ENCODE results near the gene CDK1.

Gene CDK1

DNA sequence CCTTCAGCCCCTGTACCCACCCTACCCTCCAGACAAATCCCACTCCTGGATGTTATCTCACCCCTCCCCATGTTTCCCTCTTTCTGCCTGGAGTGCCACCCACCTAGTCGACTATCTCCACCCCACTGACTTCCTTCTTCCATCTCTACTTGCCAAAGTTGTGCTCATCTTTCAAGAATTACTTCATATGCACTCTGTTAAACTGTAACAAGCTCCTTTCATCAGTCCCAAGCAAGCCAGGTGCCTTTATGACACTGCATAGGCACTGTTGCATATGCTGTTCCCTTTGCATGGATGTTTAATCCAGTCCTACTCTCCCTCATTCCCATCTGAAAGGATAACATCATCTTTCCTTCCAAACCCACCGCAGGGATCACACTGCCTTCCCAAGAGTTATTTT, 8.9 kb upstream of the CDK1 start:
- FAIRE-seq (no peak), DNase-seq (ENCODE audit: insufficient read length, low spot score) (no peak)
- no peak for TF ChIP-seq CTCF (IDR thresholded peaks at IDR 0.05; ENCODE audit: insufficient read depth, missing control alignments)

DNA sequence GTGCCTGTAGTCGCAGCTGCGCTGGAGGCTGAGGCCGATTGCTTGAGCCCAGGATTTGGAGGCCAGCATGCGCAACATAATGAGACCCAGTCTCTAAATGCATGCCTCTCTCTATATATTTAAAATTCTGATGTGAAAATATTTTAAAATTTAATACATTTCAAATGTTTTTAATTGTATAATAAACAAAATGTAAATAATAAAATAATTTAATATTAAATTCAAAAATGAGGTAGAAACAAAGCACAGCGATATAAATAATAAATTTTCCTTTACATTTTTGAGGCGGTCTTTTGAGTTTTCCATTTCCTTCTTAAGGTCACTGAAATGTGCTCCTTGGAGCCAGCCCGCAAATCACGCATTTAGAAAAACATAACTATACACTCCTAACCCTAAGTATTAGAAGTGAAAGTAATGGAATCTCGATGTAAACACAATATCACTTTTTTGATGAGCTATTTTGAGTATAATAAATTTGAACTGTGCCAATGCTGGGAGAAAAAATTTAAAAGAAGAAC, 523 bp upstream of the CDK1 start:
- TF ChIP-seq CTCF (IDR thresholded peaks at IDR 0.05; ENCODE audit: insufficient read depth, missing control alignments): no peak
- FAIRE-seq (no peak), DNase-seq (ENCODE audit: insufficient read length, low spot score) (no peak)

- no peak for TF ChIP-seq CTCF (IDR thresholded peaks at IDR 0.05; ENCODE audit: insufficient read depth, missing control alignments)
- FAIRE-seq (peak; percentile 55), DNase-seq (ENCODE audit: insufficient read length, low spot score) (no peak)
Measured at GRCh38 chr10:60778971-60779796, 906 bp downstream of the CDK1 start.

DNA sequence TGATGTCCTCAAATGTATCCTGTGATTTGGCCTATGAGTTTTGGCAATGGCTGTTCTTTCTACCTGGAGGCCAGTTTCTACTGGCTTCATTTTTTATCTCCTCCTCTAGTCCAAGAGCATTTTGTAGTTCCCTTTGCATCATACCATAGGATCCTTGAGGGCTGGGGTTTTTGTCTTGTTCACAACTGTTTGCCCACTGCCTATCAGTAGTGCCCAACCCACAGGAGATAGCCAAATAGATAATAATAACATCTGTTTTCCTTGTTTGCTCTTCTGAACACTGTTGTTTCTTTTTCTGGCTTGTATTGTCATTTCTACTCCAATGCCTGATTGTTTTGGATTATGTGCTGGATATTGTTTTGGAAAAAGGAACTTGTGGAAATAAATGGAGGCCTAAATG, 3.4 kb downstream of the CDK1 start:
- no peak for TF ChIP-seq CTCF (IDR thresholded peaks at IDR 0.05; ENCODE audit: insufficient read depth, missing control alignments)
- FAIRE-seq (no peak), DNase-seq (ENCODE audit: insufficient read length, low spot score) (no peak)

GRCh38 chr10:60784641-60785040, 6.4 kb downstream of the CDK1 start:
- TF ChIP-seq CTCF (IDR thresholded peaks at IDR 0.05; ENCODE audit: insufficient read depth, missing control alignments): no peak
- FAIRE-seq (no peak), DNase-seq (ENCODE audit: insufficient read length, low spot score) (no peak)

DNA sequence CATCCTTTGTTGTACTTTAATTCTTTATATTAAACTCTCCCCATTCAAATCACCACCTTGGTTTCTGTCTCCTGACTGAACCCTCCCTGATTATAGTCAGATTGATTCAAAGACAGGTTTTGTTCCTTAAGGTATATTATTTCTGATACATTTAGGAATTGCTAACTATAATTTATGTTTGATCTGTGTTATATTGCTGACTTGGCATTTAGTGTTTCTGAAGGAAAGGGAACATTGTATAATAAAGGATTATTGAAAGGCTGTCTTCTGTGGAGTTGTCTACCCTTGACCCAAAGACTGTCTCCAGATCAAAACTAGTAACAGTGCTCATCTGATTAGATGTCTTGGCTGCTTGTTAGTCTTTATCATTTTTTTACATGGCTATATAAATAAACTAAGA, 10.3 kb downstream of the CDK1 start:
- DNase-seq (ENCODE audit: insufficient read length, low spot score) (no peak), FAIRE-seq (no peak)
- no peak for TF ChIP-seq CTCF (IDR thresholded peaks at IDR 0.05; ENCODE audit: insufficient read depth, missing control alignments)

DNA sequence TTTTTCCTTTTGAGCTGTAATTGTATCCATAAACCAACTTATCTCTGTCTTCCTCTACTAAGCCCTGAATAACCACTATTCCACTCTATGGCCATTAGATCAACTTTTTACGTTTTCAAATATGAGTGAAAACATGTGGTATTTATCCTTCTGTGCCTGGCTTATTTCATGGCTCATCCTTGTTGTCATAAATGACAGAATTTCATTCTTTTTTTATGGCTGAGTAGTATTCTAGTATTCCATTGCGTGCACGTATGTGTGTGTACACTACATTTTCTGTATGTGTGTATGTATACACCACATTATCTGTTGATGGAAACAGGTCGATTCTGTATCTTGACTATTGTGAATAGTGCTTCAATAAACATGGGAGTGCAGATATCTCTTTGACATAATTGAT, 11.1 kb downstream of the CDK1 start:
- no peak for DNase-seq (ENCODE audit: insufficient read length, low spot score)
- no peak for TF ChIP-seq CTCF (IDR thresholded peaks at IDR 0.05; ENCODE audit: insufficient read depth, missing control alignments)
- FAIRE-seq: no peak

All from D721Med (cell line).